GM12801 (cell line): ENCODE data around the gene CECR2.

Source experiments
- CTCF ChIP-seq: IDR thresholded peaks from one replicate; pipeline ENCODE4 v1.5.1; 2011; ENCODE audit warnings: control low read depth; ENCODE audit not compliant: insufficient read length; ENCODE audit errors: extremely low read depth

The CECR2 gene

DNA sequence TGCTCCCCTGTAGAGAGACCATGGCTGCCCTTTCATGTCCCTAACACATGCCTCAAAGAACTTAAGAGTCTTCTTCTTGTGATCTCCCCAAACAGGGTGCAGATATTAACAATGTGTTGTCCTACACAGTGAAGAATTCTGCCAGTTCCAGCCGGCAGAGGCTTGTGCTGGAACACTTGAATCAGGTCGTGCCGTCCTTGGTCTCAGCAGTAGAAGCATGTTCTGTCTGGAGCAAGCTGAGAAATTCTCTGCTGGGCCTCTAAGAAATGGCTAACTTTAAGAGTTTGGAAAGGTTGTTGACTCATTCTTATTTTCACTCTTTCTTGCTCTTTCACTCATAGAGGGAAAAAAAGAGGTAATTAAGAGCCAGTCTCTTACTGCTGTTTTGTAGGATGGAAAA is 123.0 kb downstream of the CECR2 start:
- TF ChIP-seq CTCF: no peak

GRCh38 chr22:17493419-17493981 is 124.2 kb downstream of the CECR2 start:
- TF ChIP-seq CTCF: no peak

- TF ChIP-seq CTCF: no peak
These were observed 127.6 kb downstream of the CECR2 start for GRCh38 chr22:17496841-17497240.

- no peak for TF ChIP-seq CTCF
These were observed 132.5 kb downstream of the CECR2 start for GRCh38 chr22:17501679-17502285.

GRCh38 chr22:17508110-17508509 is 138.8 kb downstream of the CECR2 start:
- TF ChIP-seq CTCF: no peak

GRCh38 chr22:17512960-17513359 is 143.7 kb downstream of the CECR2 start:
- TF ChIP-seq CTCF: no peak

- TF ChIP-seq CTCF: no peak
These were observed 144.4 kb downstream of the CECR2 start for GRCh38 chr22:17513612-17514011.

DNA sequence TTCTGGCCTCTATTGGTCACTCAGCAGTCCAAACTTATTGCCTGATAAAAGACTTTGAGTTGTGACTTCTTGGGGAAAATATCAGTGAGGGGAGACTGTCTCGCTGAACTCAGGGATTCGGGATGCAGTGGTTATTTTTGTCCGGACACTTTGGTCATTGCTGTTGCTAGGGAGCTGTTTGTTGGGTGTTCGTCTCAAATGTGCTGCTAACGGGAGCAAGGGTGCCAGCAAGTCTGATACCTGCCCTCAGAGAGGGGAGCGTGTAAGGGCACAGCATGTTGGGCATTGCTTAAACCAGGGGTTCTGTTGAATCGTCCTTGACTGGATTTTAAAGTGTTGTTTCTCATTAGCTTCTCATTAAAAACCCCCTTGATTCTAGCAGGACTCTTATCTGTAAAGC is 144.8 kb downstream of the CECR2 start:
- no peak for TF ChIP-seq CTCF
